Cardiac septum (tissue), 1 donor: ENCODE data around the gene TRAPPC3. TPM values are rescaled to one million over a fixed set of nuclear protein-coding genes. Genes with fewer than 3 reads are reported as not detected.

Experiments
- DNase-seq: peaks from one replicate; pipeline ENCODE4 v3.0.0-alpha.2; 2020; ENCODE audit warnings: low spot score
- intact Hi-C: fragments of 100-400 bp; cut with DNase I; formaldehyde crosslinking; loops from one replicate; pipeline ENCODE4 v1.14.0; 2022
- total RNA-seq: library from RNA; stranded (reverse); fragmentation: NEBNext Ultra II Directional; extraction: Animal tissue kit (Norgen Biotek cat#: 25700); gene quantifications from one replicate; pipeline ENCODE4 v1.2.1, GENCODE V29; 2021
- donor health status: DM: no; HTN: no; CAD: no.

Gene TRAPPC3
- total RNA-seq, 1 donor from 2014 or later = 47.9 TPM

DNA sequence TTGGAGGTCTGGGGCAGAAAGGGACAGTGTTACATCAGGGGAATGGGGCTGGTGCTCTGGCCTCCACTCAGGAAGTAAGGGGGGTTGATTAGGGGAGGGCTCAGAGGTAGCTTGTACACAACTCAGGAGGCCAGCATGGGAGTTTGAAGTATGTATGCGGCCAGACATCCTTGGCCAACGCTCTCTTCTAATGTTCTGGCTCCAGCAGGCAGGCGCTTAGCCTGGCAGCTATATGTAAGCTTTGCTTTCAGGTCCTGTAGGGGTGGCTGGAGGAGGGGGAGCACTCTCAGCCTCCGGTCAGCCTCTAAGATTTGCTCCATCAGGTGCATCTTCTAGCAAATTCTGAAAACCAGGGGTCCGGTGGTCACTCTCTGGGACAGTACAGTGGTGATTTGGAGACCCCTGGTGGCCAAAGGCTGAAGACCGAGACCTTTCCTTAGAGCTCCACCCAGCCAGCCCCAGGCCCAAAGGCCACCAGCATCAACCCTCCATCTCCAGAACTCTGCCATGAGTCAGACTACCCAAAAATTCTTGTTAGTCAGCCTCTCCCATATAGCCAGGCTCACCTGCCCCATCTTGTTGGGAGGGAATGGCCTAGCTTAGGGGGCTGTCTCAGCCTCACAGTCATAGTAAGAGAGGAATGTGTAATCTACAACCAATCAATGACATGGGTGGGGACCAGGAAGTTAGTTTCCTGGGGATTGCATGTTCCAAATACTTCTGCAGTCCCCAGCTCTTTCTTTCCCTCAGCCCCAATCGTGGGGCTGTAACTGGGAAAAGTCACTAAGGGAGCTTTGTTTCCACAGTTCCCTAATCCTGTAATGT lies 14.6 kb downstream of the TRAPPC3 start:
- no peak for DNase-seq
- intact Hi-C loops = loop anchor here (2.0 kb wide), 1 partner anchor 36 kb away; no protein-coding TSS in a partner anchor

DNA sequence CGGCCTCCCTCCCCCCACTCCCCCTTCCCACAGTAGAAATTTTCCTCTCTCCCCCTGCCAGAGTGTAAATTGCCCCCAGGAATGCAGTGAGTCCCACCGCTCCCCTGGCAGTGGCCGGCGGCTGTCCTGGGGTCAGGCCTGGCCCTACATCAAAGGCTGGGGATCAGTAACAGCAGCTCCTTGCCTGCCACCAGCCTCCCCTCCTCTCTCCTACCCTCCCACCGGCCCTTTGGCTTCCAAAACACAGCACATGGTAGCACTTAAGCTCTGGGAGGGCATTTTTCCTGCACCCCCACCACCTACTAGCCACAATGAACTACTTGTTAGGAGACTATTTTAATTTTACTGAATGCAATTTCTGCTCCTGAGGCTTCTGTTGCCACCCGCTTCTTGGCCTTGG lies 15.3 kb downstream of the TRAPPC3 start:
- DNase-seq = no peak
- intact Hi-C loops = loop anchor here (2.0 kb wide), 1 partner anchor 35 kb away; no protein-coding TSS in a partner anchor

DNA sequence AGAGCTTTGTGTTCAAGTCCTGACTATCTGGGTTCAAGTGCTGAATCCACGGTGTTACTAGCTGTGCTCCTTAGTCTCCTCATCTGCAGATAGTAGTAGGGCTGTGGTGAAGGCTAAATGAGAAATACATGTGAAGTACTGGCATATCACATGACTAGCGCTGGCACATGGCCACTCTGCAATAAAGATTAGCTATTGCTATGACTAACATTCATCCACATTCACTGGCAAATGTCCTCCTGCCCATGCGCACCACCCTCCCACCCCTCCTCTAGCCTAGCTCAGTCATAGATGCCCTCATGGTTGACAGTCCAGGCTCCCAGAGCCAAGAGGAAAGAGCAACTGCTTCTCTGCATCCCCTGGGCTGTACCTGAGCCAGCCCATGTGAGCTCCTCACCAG lies 15.8 kb downstream of the TRAPPC3 start:
- peak; percentile 80 for DNase-seq
- intact Hi-C loops = no loop called here

DNA sequence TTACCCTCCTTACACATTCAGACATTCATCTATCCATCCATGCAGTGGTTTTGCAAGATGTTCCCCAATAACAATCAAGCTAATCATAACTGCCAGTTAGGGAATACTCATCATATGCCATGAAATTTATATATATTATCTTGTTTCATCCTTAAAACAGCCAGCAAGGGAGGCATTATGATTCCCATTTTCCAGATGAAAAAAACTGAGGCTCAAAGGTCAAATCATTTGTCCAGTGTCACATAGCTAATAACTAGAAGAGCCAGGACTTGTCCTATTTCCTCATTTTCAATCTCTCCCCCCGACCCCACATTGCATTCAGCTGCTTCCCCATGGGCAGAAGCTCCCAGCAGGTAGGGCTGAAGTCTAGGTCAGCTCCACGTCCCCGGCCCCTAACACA lies 17.3 kb downstream of the TRAPPC3 start:
- intact Hi-C loops = no loop called here
- DNase-seq = no peak

DNA sequence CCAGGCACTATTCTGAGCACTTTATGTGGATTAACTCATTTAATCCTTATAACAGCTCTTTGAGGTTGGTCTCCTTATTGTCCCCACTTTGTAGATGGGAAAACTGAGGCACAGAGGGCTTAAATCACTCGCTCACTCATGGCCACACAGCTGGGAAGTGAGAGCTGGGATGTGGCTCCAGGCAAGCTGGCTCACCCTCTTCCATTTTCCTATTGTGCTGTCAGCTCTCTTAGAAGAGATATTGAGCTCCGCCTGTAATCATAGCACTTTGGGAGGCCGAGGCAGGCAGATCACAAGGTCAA lies 20.4 kb downstream of the TRAPPC3 start:
- intact Hi-C loops = no loop called here
- DNase-seq = no peak

DNA sequence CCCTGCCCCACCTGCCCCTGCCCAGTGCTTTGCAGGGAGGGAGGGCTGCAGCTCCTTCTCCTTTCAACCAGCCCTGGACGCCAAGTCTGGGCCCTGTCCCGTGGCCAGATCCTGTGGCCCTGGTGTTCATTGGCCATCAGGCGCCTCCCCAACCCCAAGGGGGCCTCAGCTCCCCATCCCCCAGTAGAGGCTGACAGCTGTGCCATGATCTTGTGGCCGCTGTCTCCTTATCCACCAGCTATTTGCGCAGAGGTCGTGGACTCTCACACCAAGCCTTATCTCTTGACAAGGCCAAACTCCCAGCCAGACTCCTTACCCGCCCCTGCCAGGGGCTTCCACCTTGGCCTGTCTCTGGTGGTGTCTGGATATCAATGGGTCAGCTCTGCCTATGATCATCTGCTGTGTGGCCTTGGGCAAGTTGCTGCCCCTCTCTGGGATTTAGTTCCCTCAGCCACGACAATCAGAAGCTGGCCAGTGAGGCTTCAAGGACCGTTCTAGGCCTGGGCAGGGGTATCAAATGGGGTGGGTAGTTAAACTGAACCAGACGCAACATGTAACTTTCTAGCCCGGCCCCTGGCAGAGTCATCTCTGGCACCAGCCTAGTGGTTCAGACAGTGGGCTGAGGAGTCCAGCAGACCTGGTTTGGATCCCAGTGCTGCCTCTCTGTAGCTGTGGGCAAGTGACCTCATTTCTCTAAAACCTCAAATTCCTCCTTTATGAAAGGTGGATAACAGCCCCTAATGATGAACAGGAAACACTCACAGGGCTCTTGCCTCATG lies 21.0 kb downstream of the TRAPPC3 start:
- intact Hi-C loops = no loop called here
- DNase-seq = no peak

DNA sequence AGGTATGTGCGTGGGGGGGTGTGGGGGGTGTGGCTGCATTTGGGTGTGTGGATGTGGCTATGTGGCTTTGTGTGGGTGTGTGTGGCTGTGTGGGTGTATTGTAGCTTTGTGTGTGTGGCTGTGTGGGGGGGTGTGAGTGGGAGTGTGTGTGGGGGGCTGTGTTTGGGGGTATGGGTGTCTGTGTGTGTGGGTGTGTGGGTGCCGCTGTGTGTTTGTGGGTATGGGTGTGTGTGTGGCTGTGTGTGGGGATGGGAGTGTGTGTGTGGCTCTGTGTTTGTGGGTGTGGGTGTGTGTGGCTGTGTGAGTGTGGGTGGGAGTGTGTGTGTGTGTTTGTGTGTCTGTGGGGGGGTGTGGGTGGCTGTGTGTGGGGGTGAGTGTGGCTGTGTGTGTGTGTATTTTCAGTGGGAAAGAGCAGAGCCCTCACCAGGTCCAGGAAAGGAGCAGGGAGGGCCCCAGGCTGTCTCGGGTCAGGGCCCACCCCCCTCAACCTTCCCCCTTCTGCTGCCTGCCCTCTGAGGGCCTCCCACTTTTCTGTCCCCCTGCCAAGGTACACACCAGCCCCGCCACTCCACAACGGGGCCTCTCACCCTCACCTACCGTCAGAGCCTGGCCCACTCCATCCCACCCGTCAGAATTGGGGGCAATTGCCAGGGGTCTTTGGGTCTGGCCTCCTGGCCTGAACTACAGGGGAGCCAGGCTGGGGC lies 22.3 kb downstream of the TRAPPC3 start:
- no peak for DNase-seq
- intact Hi-C loops = no loop called here

DNA sequence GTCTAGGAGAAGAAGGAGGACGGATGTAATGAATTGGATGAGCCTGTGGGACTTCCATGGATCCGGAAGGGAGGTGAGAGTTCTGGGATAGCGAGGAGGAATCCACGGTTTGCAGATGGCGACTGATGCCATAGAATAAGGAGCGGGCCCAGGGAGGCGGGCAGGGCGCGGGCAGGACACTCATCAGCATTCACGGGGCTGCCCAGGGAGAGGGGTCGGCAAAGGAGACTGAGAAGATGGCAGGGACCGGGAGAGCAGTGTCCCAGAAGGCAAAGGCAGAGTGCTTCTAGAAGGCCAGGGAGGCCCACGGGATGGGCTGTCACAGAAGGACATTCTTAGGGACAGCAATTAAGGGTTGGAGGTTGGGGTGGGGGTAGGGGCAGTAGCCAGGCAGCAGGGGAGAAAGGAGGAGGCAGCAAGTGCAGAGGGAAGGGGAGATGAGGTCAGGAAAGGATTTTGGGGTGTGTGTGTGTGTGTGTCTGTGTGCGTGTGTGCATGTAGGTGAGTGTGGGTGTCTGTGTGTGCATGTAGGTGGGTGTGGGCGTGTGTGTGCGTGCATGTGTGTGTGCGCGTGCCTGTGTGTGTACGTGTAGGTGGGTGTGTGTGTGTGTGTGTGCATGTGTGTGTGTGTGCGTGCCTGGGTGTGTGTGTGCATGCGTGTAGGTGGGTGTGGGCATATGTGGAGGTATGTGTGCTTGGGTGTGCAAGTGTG lies 23.1 kb downstream of the TRAPPC3 start:
- intact Hi-C loops = no loop called here
- no peak for DNase-seq

DNA sequence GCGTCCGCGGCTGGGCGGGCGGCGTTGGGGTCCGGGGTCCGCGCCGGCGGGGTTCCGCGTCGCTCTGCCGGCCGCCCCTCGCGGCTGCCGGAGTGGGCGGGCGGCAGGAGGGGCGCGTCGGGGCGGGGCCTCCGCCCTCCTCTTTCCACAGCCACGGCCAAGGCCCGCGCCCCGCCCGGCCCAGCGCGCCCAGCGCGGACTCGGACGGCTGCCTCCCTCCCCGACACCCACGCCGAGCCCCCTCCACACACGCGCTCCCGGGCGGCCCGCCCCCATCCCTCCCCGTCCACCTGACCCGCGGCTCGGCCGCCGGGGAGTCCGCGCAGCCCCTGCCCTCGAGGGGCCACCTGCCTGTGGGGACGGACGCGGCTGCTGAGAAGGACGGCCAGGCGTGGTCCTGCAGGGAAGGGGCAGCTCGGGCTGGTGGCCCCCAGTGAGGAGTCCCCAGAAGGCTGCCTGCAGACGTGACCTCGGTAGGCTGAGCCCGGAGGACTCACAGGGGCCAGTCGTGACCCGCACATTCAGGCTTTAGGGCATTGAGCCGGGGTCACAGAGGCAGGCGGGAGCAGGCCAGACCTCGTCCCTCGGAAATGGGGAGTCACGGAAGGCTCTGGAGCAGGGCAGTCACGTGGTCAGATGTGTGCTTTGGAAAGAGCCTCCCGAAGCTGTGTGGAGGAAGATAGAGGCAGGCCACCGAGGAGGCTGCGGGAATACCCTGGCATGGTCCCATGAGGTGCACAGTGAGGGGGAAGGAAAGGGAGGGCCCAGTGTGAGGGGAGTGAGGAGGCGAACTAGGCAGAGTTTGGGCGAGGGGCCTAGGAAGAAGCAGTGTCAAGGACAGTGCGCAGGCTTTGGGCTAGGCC lies 23.9 kb downstream of the TRAPPC3 start, which contains the start of gene COL8A2:
COL8A2 (minus strand) TSS at position 94 of the 863 bp plus-strand sequence. CDS start 24,980 bp downstream, outside the sequence.
- DNase-seq = no peak
- intact Hi-C loops = no loop called here

DNA sequence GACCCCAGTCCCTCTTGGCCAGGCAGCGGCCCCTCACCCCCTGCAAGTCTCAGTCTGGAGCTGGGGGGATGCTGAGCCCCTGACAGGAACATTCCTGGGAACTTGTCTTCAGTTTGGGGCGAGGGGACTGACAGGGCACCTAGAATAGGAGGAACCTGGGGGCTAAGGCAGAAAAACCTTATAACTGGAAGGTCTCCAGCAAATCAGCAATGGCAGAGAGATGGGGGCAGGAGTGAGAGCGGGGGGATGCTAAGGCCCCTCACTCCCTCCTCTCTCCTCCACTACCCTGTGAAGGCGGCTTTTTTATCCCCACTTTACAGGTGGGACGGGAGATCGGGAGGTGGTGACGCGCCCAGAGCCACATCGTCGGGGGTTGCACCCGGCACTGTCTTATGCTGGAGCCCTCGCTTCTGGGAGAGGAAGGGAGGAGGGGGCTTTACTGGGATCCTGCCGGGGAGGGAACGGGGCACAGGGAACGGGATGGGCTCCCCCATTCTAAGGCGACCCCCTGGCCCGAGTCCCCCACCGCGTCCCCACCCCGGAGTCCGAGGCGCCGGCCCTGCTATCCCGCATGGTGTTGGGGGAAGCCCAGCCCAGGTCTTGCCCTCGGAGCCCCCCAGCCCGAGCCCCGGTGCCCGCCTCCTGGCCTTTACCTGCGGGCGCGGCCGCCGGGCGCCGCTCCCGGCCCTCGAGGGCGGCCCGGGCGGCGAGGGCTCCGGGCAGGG lies 24.7 kb downstream of the TRAPPC3 start:
- intact Hi-C loops = no loop called here
- no peak for DNase-seq

DNA sequence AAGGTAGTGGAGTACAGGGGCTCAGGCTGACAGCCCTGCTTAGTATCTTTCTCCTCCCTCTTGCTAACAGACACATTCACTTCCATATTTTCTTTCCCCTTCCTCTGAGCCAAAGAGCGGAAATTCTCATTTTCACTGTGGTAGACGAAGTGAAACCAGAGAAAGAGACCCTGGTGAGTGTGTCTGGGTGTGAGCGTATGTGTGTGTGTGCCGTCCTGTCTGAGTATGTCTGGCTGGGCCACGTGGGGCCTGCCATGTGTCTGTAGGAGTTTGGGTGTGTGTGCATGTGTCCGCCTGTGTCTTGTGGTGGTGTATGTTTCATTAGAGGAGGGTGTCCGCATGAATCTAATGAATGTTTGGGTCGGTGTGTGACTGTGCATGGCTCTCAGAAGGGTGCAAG lies 25.9 kb downstream of the TRAPPC3 start:
- intact Hi-C loops = no loop called here
- DNase-seq = no peak

DNA sequence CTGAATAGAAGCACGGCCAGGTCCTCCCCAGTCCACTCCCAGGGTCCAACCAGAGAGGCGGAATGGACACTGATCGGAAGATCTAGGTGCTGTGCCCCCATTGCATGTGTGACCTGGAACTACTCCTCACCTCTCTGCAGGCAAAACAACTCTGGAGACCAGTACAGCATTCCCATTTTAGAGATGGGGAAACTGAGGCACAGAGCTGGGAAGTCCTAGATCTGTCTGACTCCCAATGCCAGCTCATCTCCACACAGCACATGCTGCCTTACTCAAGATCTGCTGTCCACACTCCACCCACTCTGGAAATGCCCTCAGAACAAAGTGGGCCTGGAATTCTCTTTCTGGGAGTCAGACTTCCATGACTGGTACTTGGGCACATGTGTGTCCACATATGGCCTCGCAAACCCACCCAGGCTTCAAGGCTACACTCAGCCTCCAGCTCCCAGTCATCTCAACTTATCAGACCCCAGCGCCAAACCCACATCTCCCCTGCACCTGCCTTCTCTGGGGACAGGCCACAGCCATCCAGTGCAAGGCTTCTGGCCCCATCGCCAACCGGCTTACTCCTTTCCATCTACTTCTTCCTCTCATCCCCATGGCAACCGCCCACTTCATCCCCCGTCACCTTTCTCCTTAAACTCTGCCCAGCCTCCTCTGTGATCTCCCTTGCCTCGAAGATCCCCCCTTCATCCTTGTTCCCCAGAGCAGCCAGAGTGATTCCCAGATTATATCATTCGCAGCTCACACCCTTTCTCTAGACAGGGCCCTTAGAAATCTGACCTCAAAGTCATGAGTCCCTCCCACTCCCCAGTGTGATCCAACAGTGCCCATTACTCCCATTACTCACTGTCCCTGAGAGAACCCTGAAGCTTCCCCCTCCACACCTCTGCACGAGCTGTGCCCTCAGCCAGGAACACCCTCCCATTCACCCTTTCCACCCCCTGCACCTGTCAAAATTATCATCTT lies 26.9 kb downstream of the TRAPPC3 start:
- intact Hi-C loops = no loop called here

DNA sequence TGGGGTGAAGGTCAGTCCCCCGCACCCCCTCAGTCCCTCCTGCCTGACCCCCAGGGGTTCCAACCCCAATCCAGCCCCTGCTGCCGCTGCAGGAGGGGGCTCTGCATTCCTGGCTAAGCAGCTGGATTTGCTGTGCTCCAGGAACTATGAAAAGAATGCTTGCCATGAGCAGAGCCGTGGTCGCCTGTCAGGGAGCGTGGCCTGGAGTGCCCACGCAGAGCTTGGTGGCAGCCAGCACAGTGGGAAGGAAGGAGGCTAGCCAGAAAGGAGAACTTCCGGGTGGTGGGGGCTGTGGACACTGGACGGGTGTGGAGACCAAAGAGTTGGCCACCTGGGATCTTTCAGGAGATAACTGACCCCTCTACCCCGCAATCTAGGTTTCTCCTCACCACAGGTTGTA lies 29.8 kb downstream of the TRAPPC3 start:
- intact Hi-C loops = no loop called here
- no peak for DNase-seq

More for the DNA sequence above, 26.9 kb downstream of the TRAPPC3 start:
- DNase-seq = no peak

DNA sequence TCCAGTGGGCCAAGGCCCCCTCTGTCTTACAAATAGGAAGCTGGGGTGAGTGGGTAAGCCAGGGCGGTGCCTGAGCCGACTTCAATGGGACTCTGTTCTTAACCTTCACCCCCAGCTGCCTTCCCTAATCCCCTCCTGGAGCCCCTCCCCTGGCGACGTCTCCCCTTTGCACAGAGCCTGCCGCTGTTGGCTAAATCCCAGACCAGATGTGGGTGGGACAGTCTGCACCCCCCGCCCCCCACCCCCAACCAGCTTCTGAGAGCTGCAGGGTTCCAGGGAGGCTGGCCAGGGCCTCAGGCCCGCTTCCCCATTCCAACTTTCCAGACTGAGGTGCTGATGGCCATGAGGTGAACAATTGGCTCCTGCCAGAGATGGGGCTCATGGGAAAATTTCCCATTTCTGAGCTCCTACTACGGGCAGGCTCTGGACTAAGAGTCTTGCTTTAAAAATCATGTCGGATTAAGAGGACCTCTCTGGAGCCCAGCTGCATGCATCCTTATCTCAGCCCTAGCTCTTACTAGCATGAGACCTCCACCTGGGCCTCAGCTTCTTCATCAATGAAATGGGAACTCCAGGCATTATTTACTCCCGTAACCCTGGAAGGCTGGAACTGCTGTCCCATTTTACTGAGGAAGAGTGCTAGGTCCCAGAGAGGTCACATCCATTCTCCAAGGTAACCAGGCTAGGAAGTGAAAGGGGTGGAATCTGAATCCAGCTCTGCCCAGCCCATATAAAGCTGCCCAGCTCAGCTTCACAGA lies 30.7 kb downstream of the TRAPPC3 start:
- intact Hi-C loops = no loop called here

DNA sequence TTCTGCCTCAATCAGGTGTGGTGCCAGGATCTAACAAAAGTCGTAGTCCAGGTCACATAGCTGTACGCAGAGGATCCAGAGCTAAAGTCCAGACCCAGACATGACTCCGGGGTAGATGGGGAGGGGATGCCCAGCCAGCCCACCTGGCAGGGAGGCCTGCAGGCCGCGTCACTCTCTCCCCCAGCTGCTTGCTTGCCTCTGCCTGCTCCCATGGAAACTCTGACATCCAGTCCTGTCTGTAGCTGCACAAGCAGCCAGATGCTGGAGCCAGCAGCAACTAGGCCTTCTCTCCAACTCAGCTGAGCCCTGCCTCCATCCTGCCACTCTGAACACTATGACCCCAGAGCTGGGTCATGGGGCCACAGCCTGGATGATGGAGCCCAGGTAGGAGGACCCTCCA lies 32.4 kb downstream of the TRAPPC3 start:
- intact Hi-C loops = no loop called here
- DNase-seq = no peak

More for the DNA sequence above, 30.7 kb downstream of the TRAPPC3 start:
- DNase-seq = no peak

DNA sequence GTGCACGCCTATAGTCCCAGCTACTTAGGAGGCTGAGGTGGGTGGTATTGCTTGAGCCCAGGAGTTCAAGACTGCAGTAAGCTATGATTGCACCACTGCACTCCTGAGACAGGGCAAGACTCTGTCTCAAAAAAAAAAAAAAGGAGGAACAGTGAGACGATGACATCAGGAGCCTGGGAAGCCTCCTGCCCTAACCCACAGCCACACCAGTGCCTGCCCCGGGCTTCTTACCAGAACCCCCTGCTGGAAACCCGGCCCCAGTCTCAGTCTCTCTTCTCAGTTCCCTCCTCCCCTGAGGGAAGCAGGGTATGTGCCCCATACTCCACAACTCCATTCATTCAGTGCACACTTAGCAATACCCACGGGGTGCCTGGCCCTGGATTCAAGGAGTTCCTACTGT lies 33.4 kb downstream of the TRAPPC3 start:
- no peak for DNase-seq
- intact Hi-C loops = no loop called here
